Lower leg skin (tissue), 4 donors: ENCODE data around the gene TEF. TPM values are rescaled to one million over a fixed set of nuclear protein-coding genes. Genes with fewer than 3 reads are reported as not detected.

Source experiments
- DNase-seq, 2 donors: peaks; one replicate each; pipeline ENCODE4 v3.0.0-alpha.2; 2019; ENCODE audit warnings: low spot score in 2 of 2
- H3K4me3 ChIP-seq: fragments of 200-600 bp; sonication (generic); 2 replicates; pipeline ENCODE4 v1.5.1; 2017; ENCODE audit warnings: mild to moderate bottlenecking, low read depth; ENCODE audit not compliant: poor library complexity, severe bottlenecking
- CTCF ChIP-seq, 3 donors: fragments of 450-650 bp; IDR thresholded peaks; one replicate each; pipeline ENCODE4 v1.5.1; 2016; ENCODE audit warnings: antibody characterized with exemption in 3 of 3, mild to moderate bottlenecking in 3 of 3, moderate library complexity in 2 of 3
- POLR2A ChIP-seq, 2 donors: fragments of 450-650 bp; IDR thresholded peaks; one replicate each; pipeline ENCODE4 v1.6.1; 2016 to 2017; ENCODE audit warnings: antibody characterized with exemption in 2 of 2, mild to moderate bottlenecking in 1 of 2, moderate library complexity in 1 of 2
- WGBS, 2 donors: methylation state at CpG; one replicate each; pipeline ENCODE4 v1.1.5; 2018; 5-methylcytosine and 5-hydroxymethylcytosine counted together
- intact Hi-C: fragments of 100-400 bp; cut with DNase I; formaldehyde crosslinking; loops from one replicate; pipeline ENCODE4 v1.15.0; 2023; ENCODE audit warnings: low total_unique reads
- total RNA-seq, 4 donors: library from RNA; depleted of rRNA; stranded (reverse); fragments of >200 nt; gene quantifications; one replicate each; pipeline ENCODE4 v1.1.0, GENCODE V29; 2016

Gene TEF
- total RNA-seq, 4 donors from 2014 or later = 27.3 to 56.1 (median 42.8) TPM

- no peak for TF ChIP-seq CTCF (IDR thresholded peaks at IDR 0.05)
- no peak for TF ChIP-seq POLR2A (IDR thresholded peaks at IDR 0.05)
- no peak overlapping the region for H3K4me3 ChIP-seq
- intact Hi-C loops = no loop called here
- 95 to 100% methylated on average over 7 to 9 of the region's 9 CpGs for WGBS, 2 donors
- DNase-seq = no peak
These were observed 38.0 kb upstream of the TEF start for GRCh38 chr22:41343717-41344116.

GRCh38 chr22:41344189-41344788, 37.5 kb upstream of the TEF start:
- WGBS, 2 donors = 92 to 93% methylated on average over 11 of the region's 11 CpGs
- no peak for DNase-seq
- intact Hi-C loops = no loop called here
- no peak overlapping the region for H3K4me3 ChIP-seq
- TF ChIP-seq POLR2A (IDR thresholded peaks at IDR 0.05) (no peak), CTCF (IDR thresholded peaks at IDR 0.05) (no peak)

GRCh38 chr22:41345807-41346335, 35.9 kb upstream of the TEF start:
- no peak for DNase-seq
- no peak for TF ChIP-seq CTCF (IDR thresholded peaks at IDR 0.05)
- no peak for TF ChIP-seq POLR2A (IDR thresholded peaks at IDR 0.05)
- H3K4me3 ChIP-seq = no peak overlapping the region
- intact Hi-C loops = no loop called here
- 94% methylated on average over 22 to 24 of the region's 24 CpGs for WGBS, 2 donors

GRCh38 chr22:41347066-41347859, 34.5 kb upstream of the TEF start:
- DNase-seq = no peak
- intact Hi-C loops = no loop called here
- WGBS, 2 donors = 62 to 79% methylated on average over 18 of the region's 18 CpGs
- TF ChIP-seq POLR2A (IDR thresholded peaks at IDR 0.05) = no peak
- TF ChIP-seq CTCF (IDR thresholded peaks at IDR 0.05) = no peak
- no peak overlapping the region for H3K4me3 ChIP-seq

GRCh38 chr22:41348964-41349484, 32.7 kb upstream of the TEF start:
- intact Hi-C loops = no loop called here
- DNase-seq = no peak
- H3K4me3 ChIP-seq = no peak overlapping the region
- TF ChIP-seq POLR2A (IDR thresholded peaks at IDR 0.05) (no peak), CTCF (IDR thresholded peaks at IDR 0.05) (no peak)
- 95 to 98% methylated on average over 22 of the region's 22 CpGs for WGBS, 2 donors
